CD4-positive, alpha-beta T cell (primary cell): ENCODE results near the gene XRCC4. TPM values are rescaled to one million over a fixed set of nuclear protein-coding genes. Genes with fewer than 3 reads are reported as not detected.
"Not testable (repeated sequence)": the region's sequence is repeated elsewhere in the genome, so short reads cannot be mapped to it uniquely, and the experiment has no call there.

Experiments
- ATAC-seq: fragments of 200-7000 bp; cut with Tn5 transposase; one replicate; pipeline ENCODE4 v1.10.0; 2022; ENCODE audit warnings: mild to moderate bottlenecking; ENCODE audit not compliant: poor library complexity
- CTCF ChIA-PET: fragments of 350-600 bp; sonication (Branson Sonifier 250); formaldehyde crosslinking; loops from one replicate; lab custom pipeline; 2021; ENCODE audit warnings: antibody characterized with exemption, inconsistent platforms; lab: Charles Lee
- POLR2A ChIA-PET: fragments of 350-600 bp; sonication (Branson Sonifier 250); formaldehyde crosslinking; loops from one replicate; lab custom pipeline; 2021; ENCODE audit warnings: antibody characterized with exemption, inconsistent platforms; lab: Charles Lee
- DNase-seq, 14 experiments: peaks; one replicate each; pipeline ENCODE4 v3.0.0-alpha.2; 2013 to 2020; ENCODE audit warnings: mixed read lengths in 2 of 14
- H3K27ac ChIP-seq, 2 donors: one replicate each; pipeline versions ENCODE4 v1.5.1 to v1.7.0; 2013; ENCODE audit warnings: low read length in 2 of 2, low read depth in 1 of 2, mild to moderate bottlenecking in 1 of 2
- H3K27me3 ChIP-seq, 2 experiments: 1 replicate in 1 of 2; 2 replicates in 1 of 2; pipeline versions ENCODE4 v1.6.1 to v1.7.0; 2013; ENCODE audit warnings: low read length in 2 of 2, control low read depth in 1 of 2, mild to moderate bottlenecking in 1 of 2, moderate library complexity in 1 of 2; ENCODE audit not compliant: insufficient read depth in 2 of 2, control insufficient read depth in 1 of 2
- H3K36me3 ChIP-seq: one replicate; pipeline ENCODE4 v1.6.1; 2013; ENCODE audit warnings: low read length, control low read depth; ENCODE audit not compliant: insufficient read depth
- H3K4me1 ChIP-seq: one replicate; pipeline ENCODE4 v1.6.1; 2013; ENCODE audit warnings: low read length, control low read depth; ENCODE audit not compliant: insufficient read depth
- H3K4me3 ChIP-seq: one replicate; pipeline ENCODE4 v1.5.1; 2013; ENCODE audit warnings: mild to moderate bottlenecking, low read length, moderate library complexity
- H3K9me3 ChIP-seq, 2 experiments: 1 replicate in 1 of 2; 2 replicates in 1 of 2; pipeline versions ENCODE4 v1.6.1 to v1.7.0; 2013; ENCODE audit warnings: low read length in 2 of 2, mild to moderate bottlenecking in 2 of 2, control low read depth in 1 of 2, moderate library complexity in 1 of 2; ENCODE audit not compliant: control insufficient read depth in 1 of 2, insufficient read depth in 1 of 2
- H3K27ac Mint-ChIP-seq: one replicate; pipeline ENCODE4 v1.8.0; 2020; ENCODE audit warnings: mixed read lengths
- H3K27me3 Mint-ChIP-seq: one replicate; pipeline ENCODE4 v1.8.0; 2021; ENCODE audit warnings: mixed read lengths
- H3K36me3 Mint-ChIP-seq: one replicate; pipeline ENCODE4 v1.8.0; 2021; ENCODE audit warnings: low read depth, mixed read lengths
- H3K4me1 Mint-ChIP-seq: one replicate; pipeline ENCODE4 v1.8.0; 2021; ENCODE audit warnings: low read depth, mixed read lengths
- H3K4me3 Mint-ChIP-seq: one replicate; pipeline ENCODE4 v1.8.0; 2020; ENCODE audit warnings: mild to moderate bottlenecking, mixed read lengths
- H3K9me3 Mint-ChIP-seq: one replicate; pipeline ENCODE4 v1.8.0; 2020; ENCODE audit warnings: mixed read lengths
- CTCF ChIP-seq: fragments of 200-600 bp; IDR thresholded peaks from one replicate; pipeline ENCODE4 v1.8.0; 2022; ENCODE audit warnings: antibody characterized with exemption, mild to moderate bottlenecking
- intact Hi-C, 2 experiments: fragments of 100-400 bp; cut with DNase I in 1 of 2; cut with micrococcal nuclease in 1 of 2; formaldehyde crosslinking; loops; one replicate each; pipeline versions ENCODE4 v1.15.1 to v1.9.0; 2023 to 2025; cut with DNase I, micrococcal nuclease
- total RNA-seq, 174 experiments: library from RNA in 2 of 174; stranded (reverse) in 2 of 174; gene quantifications; one replicate each; pipeline ENCODE4 v1.2.3 and lab custom pipeline; 2021 to 2026

Gene XRCC4
- total RNA-seq, 2 experiments from 2014 or later, result 1.8 TPM

- ChIA-PET POLR2A (no interaction called here), CTCF (no interaction called here)
- no peaks in the 10 kb centered on the region for H3K27me3 Mint-ChIP-seq
- DNase-seq (no peak), ATAC-seq (no peak)
- H3K36me3 Mint-ChIP-seq, result peaks cover 3% of the 10 kb centered on the region
- no peaks in the 10 kb centered on the region for H3K27me3 ChIP-seq
- no peaks in the 10 kb centered on the region for H3K4me1 Mint-ChIP-seq
- TF ChIP-seq CTCF, result no peak
- no peaks in the 10 kb centered on the region for H3K9me3 ChIP-seq
- no peaks in the 10 kb centered on the region for H3K36me3 ChIP-seq
- intact Hi-C loops, result no loop called here
- H3K27ac Mint-ChIP-seq, result no peak overlapping the region
- H3K27ac ChIP-seq, result no peak overlapping the region
- H3K4me3 Mint-ChIP-seq, result no peak overlapping the region
- no peaks in the 10 kb centered on the region for H3K9me3 Mint-ChIP-seq
- no peaks in the 10 kb centered on the region for H3K4me1 ChIP-seq
- no peak overlapping the region for H3K4me3 ChIP-seq
Measured at GRCh38 chr5:83253720-83254119, 176.4 kb downstream of the XRCC4 start.

GRCh38 chr5:83255268-83255667 lies 177.9 kb downstream of the XRCC4 start:
- ChIA-PET POLR2A (no interaction called here), CTCF (no interaction called here)
- Histone ChIP-seq H3K27ac (no peak overlapping the region), H3K4me1 (no peaks in the 10 kb centered on the region), H3K9me3 (no peaks in the 10 kb centered on the region), H3K36me3 (no peaks in the 10 kb centered on the region), H3K27me3 (no peaks in the 10 kb centered on the region), H3K4me3 (no peak overlapping the region)
- DNase-seq (no peak), ATAC-seq (no peak)
- no peaks in the 10 kb centered on the region for H3K9me3 Mint-ChIP-seq
- H3K27me3 Mint-ChIP-seq, result no peaks in the 10 kb centered on the region
- no peaks in the 10 kb centered on the region for H3K4me1 Mint-ChIP-seq
- no peak overlapping the region for H3K27ac Mint-ChIP-seq
- intact Hi-C loops, result no loop called here
- H3K4me3 Mint-ChIP-seq, result no peak overlapping the region
- no peak for TF ChIP-seq CTCF
- peaks cover 3% of the 10 kb centered on the region for H3K36me3 Mint-ChIP-seq

- Histone ChIP-seq H3K36me3 (no peaks in the 10 kb centered on the region), H3K27me3 (no peaks in the 10 kb centered on the region), H3K9me3 (no peaks in the 10 kb centered on the region), H3K4me3 (no peak overlapping the region), H3K4me1 (no peaks in the 10 kb centered on the region), H3K27ac (no peak overlapping the region)
- H3K9me3 Mint-ChIP-seq, result no peaks in the 10 kb centered on the region
- no peaks in the 10 kb centered on the region for H3K27me3 Mint-ChIP-seq
- TF ChIP-seq CTCF, result no peak
- no peaks in the 10 kb centered on the region for H3K4me1 Mint-ChIP-seq
- DNase-seq (no peak), ATAC-seq (no peak)
- POLR2A ChIA-PET, result no interaction called here
- intact Hi-C loops, result no loop called here
- H3K27ac Mint-ChIP-seq, result no peak overlapping the region
- no peak overlapping the region for H3K4me3 Mint-ChIP-seq
- H3K36me3 Mint-ChIP-seq, result peaks cover 3% of the 10 kb centered on the region
- CTCF ChIA-PET, result interaction anchor here (0.6 kb wide), 1 partner anchor 55 kb away, joined by 3 read pairs; no protein-coding TSS in a partner anchor
Measured at GRCh38 chr5:83256091-83256780, 178.9 kb downstream of the XRCC4 start.

- H3K4me1 Mint-ChIP-seq, H3K4me1 ChIP-seq, H3K4me3 ChIP-seq, ATAC-seq, H3K9me3 ChIP-seq, DNase-seq, H3K27ac Mint-ChIP-seq, CTCF ChIA-PET, POLR2A ChIA-PET, H3K9me3 Mint-ChIP-seq, H3K27ac ChIP-seq, H3K36me3 ChIP-seq, intact Hi-C loops, H3K4me3 Mint-ChIP-seq, H3K27me3 ChIP-seq, H3K27me3 Mint-ChIP-seq, H3K36me3 Mint-ChIP-seq: not testable (repeated sequence)
Measured at GRCh38 chr5:83257684-83258083, 180.3 kb downstream of the XRCC4 start.
